H9 (cell line): ENCODE measurements around the gene GABRB3. TPM values are rescaled to one million over a fixed set of nuclear protein-coding genes. Genes with fewer than 3 reads are reported as not detected.

ENCODE experiments used
- DNase-seq: peaks from one replicate; pipeline ENCODE4 v3.0.0-alpha.2; 2017
- H2AFZ ChIP-seq: one replicate; pipeline ENCODE4 v1.6.1; 2013; ENCODE audit warnings: mild to moderate bottlenecking, low read length, control low read depth, moderate library complexity
- H2AK5ac ChIP-seq: 2 replicates; pipeline ENCODE4 v1.6.1; 2013; ENCODE audit warnings: low read length, control low read depth, mixed read lengths; ENCODE audit not compliant: insufficient read length
- H2BK120ac ChIP-seq: one replicate; pipeline ENCODE4 v1.6.1; 2013; ENCODE audit warnings: low read depth, mild to moderate bottlenecking, low read length, control low read depth, inconsistent platforms; ENCODE audit not compliant: poor library complexity, severe bottlenecking
- H2BK12ac ChIP-seq: 2 replicates; pipeline ENCODE4 v1.6.1; 2013; ENCODE audit warnings: low read length, control low read depth, mixed read lengths, low read depth; ENCODE audit not compliant: insufficient read length
- H2BK15ac ChIP-seq: 2 replicates; pipeline ENCODE4 v1.6.1; 2013; ENCODE audit warnings: low read depth, low read length, control low read depth
- H2BK20ac ChIP-seq: one replicate; pipeline ENCODE4 v1.6.1; 2013; ENCODE audit warnings: low read depth, mild to moderate bottlenecking, low read length, control low read depth, inconsistent platforms; ENCODE audit not compliant: poor library complexity, severe bottlenecking
- H2BK5ac ChIP-seq: 2 replicates; pipeline ENCODE4 v1.6.1; 2013; ENCODE audit warnings: low read length, control low read depth, mixed read lengths; ENCODE audit not compliant: insufficient read length
- H3K14ac ChIP-seq: 2 replicates; pipeline ENCODE4 v1.6.1; 2013; ENCODE audit warnings: low read length, control low read depth; ENCODE audit not compliant: insufficient read depth
- H3K18ac ChIP-seq: 2 replicates; pipeline ENCODE4 v1.6.1; 2013; ENCODE audit warnings: low read depth, mild to moderate bottlenecking, mixed read lengths, low read length, control low read depth; ENCODE audit not compliant: insufficient read length
- H3K23ac ChIP-seq: 2 replicates; pipeline ENCODE4 v1.6.1; 2013; ENCODE audit warnings: low read length, control low read depth, mixed read lengths, low read depth; ENCODE audit not compliant: insufficient read length
- H3K23me2 ChIP-seq: 2 replicates; pipeline ENCODE4 v1.6.1; 2013; ENCODE audit warnings: low read depth, mild to moderate bottlenecking, mixed read lengths, low read length, control low read depth; ENCODE audit not compliant: insufficient read length, poor library complexity, severe bottlenecking
- H3K27ac ChIP-seq: 2 replicates; pipeline ENCODE4 v1.5.1; 2013; ENCODE audit warnings: low read length, control low read depth, mixed read lengths, low read depth; ENCODE audit not compliant: insufficient read length
- H3K27me3 ChIP-seq: 2 replicates; pipeline ENCODE4 v1.6.1; 2013; ENCODE audit warnings: low read length, control low read depth, inconsistent platforms; ENCODE audit not compliant: insufficient read depth
- H3K4ac ChIP-seq: 2 replicates; pipeline ENCODE4 v1.6.1; 2013; ENCODE audit warnings: low read depth, mild to moderate bottlenecking, control low read depth, inconsistent platforms, low read length, moderate library complexity
- H3K4me1 ChIP-seq: 2 replicates; pipeline ENCODE4 v1.6.1; 2013; ENCODE audit warnings: low read length, control low read depth, inconsistent platforms; ENCODE audit not compliant: insufficient read depth
- H3K4me2 ChIP-seq: 2 replicates; pipeline ENCODE4 v1.6.1; 2013; ENCODE audit warnings: low read length, control low read depth, mixed read lengths; ENCODE audit not compliant: insufficient read length, insufficient read depth
- H3K56ac ChIP-seq: 2 replicates; pipeline ENCODE4 v1.6.1; 2013; ENCODE audit warnings: low read depth, mild to moderate bottlenecking, mixed read lengths, low read length, control low read depth; ENCODE audit not compliant: insufficient read length
- H3K79me1 ChIP-seq: 2 replicates; pipeline ENCODE4 v1.6.1; 2013; ENCODE audit warnings: low read depth, mild to moderate bottlenecking, moderate library complexity, low read length, control low read depth, inconsistent platforms; ENCODE audit not compliant: insufficient read depth, poor library complexity, severe bottlenecking
- H3K79me2 ChIP-seq: 2 replicates; pipeline ENCODE4 v1.6.1; 2013; ENCODE audit warnings: low read length, control low read depth, inconsistent platforms; ENCODE audit not compliant: insufficient read depth
- H3K9ac ChIP-seq: 2 replicates; pipeline ENCODE4 v1.6.1; 2013; ENCODE audit warnings: low read length, control low read depth, mixed read lengths; ENCODE audit not compliant: insufficient read length; ENCODE audit errors: extremely low read depth
- H3K9me3 ChIP-seq: one replicate; pipeline ENCODE4 v1.6.1; 2013; ENCODE audit warnings: low read depth, low read length, inconsistent platforms; ENCODE audit not compliant: control insufficient read depth
- H3T11ph ChIP-seq: one replicate; pipeline ENCODE4 v1.6.1; 2013; ENCODE audit warnings: mild to moderate bottlenecking, low read length, control low read depth, inconsistent platforms
- H4K20me1 ChIP-seq: one replicate; pipeline ENCODE4 v1.6.1; 2013; ENCODE audit not compliant: control insufficient read depth, insufficient read length, insufficient read depth
- H4K5ac ChIP-seq: 2 replicates; pipeline ENCODE4 v1.6.1; 2013; ENCODE audit warnings: low read depth, mild to moderate bottlenecking, mixed read lengths, low read length, control low read depth; ENCODE audit not compliant: insufficient read length
- H4K8ac ChIP-seq: replicated peaks from 2 replicates; pipeline ENCODE4 v1.6.1; 2013; ENCODE audit warnings: low read length, control low read depth, mixed read lengths, low read depth; ENCODE audit not compliant: insufficient read length
- H4K91ac ChIP-seq: 2 replicates; pipeline ENCODE4 v1.6.1; 2013; ENCODE audit warnings: low read depth, mild to moderate bottlenecking, moderate library complexity, mixed read lengths, low read length, control low read depth; ENCODE audit not compliant: insufficient read length
- H3K27ac Mint-ChIP-seq, 3 experiments: 2 replicates in 2 of 3; 3 replicates in 1 of 3; pipeline ENCODE4 v1.8.0; 2020 to 2021; ENCODE audit warnings: mixed read lengths in 3 of 3, mild to moderate bottlenecking in 1 of 3, moderate library complexity in 1 of 3
- H3K27me3 Mint-ChIP-seq: 2 replicates; pipeline ENCODE4 v1.8.0; 2021; ENCODE audit warnings: low read depth, mild to moderate bottlenecking, moderate library complexity, mixed read lengths
- H3K36me3 Mint-ChIP-seq, 3 experiments: 2 replicates in 2 of 3; 3 replicates in 1 of 3; pipeline ENCODE4 v1.8.0; 2020 to 2021; ENCODE audit warnings: low read depth in 3 of 3, mixed read lengths in 3 of 3; ENCODE audit not compliant: insufficient read depth in 1 of 3
- H3K4me1 Mint-ChIP-seq, 2 experiments: 2 replicates each; pipeline ENCODE4 v1.8.0; 2020; ENCODE audit warnings: mixed read lengths in 2 of 2
- H3K4me3 Mint-ChIP-seq, 2 experiments: 2 replicates in 1 of 2; 3 replicates in 1 of 2; pipeline ENCODE4 v1.8.0; 2020 to 2021; ENCODE audit warnings: mild to moderate bottlenecking in 2 of 2, mixed read lengths in 2 of 2, moderate library complexity in 1 of 2
- H3K9me3 Mint-ChIP-seq, 2 experiments: 2 replicates in 1 of 2; 3 replicates in 1 of 2; pipeline ENCODE4 v1.8.0; 2020; ENCODE audit warnings: mild to moderate bottlenecking in 2 of 2, mixed read lengths in 2 of 2, moderate library complexity in 1 of 2
- CTCF ChIP-seq: fragments of 200-600 bp; sonication (generic); conservative IDR thresholded peaks from 3 replicates; pipeline ENCODE4 v1.8.0; 2021; ENCODE audit warnings: antibody characterized with exemption, mild to moderate bottlenecking
- WGBS: extraction: QIAGEN DNeasy Blood & Tissue Kit; methylation state at CpG from one replicate; pipeline ENCODE4 v1.1.7; 2013; ENCODE audit warnings: missing lambda C conversion rate, low lambda C conversion rate, mixed read lengths; ENCODE audit not compliant: insufficient read length; ENCODE audit errors: extremely low coverage; 5-methylcytosine and 5-hydroxymethylcytosine counted together
- total RNA-seq: library from RNA; stranded (reverse); gene quantifications from 2 replicates; pipeline ENCODE4 v1.2.1, GENCODE V29; 2021

Gene GABRB3
- total RNA-seq, 1 experiment from 2014 or later, result 98.2 TPM

GRCh38 chr15:26521691-26522198 is 251.1 kb downstream of the GABRB3 start:
- Histone ChIP-seq H3K4me2 (no peak overlapping the region), H2BK20ac (no peak overlapping the region), H3K79me1 (no peaks in the 10 kb centered on the region), H3K9ac (no peak overlapping the region), H2BK120ac (no peak overlapping the region), H2BK5ac (no peak overlapping the region), H3K18ac (no peak overlapping the region), H3K4me1 (no peaks in the 10 kb centered on the region), H3K23ac (no peak overlapping the region), H3T11ph (no peak overlapping the region), H3K79me2 (no peaks in the 10 kb centered on the region), H3K27me3 (no peaks in the 10 kb centered on the region), H4K91ac (no peak overlapping the region), H2AK5ac (no peak overlapping the region), H4K8ac (no peak overlapping the region), H3K23me2 (no peaks in the 10 kb centered on the region), H2BK12ac (no peak overlapping the region), H3K14ac (no peak overlapping the region), H3K9me3 (no peaks in the 10 kb centered on the region), H3K27ac (no peak overlapping the region), H2AFZ (no peak overlapping the region), H4K20me1 (no peaks in the 10 kb centered on the region), H2BK15ac (no peak overlapping the region), H3K4ac (no peak overlapping the region), H4K5ac (no peak overlapping the region), H3K56ac (no peak overlapping the region)
- H3K27ac Mint-ChIP-seq, result no peak overlapping the region
- H3K36me3 Mint-ChIP-seq, result peaks cover 3 to 8% (median 7%) of the 10 kb centered on the region in 3 experiments; a peak in 5 of 7 replicates
- no peak overlapping the region for H3K4me3 Mint-ChIP-seq
- peaks cover 5 to 6% of the 10 kb centered on the region in 2 experiments; a peak in 3 of 5 replicates for H3K9me3 Mint-ChIP-seq
- H3K4me1 Mint-ChIP-seq, result no peaks in the 10 kb centered on the region
- no peaks in the 10 kb centered on the region for H3K27me3 Mint-ChIP-seq
- no peak for DNase-seq
- TF ChIP-seq CTCF, result no peak
- no CpG with 5 or more reads among the region's 9 CpGs for WGBS
